Measurements from ENCODE around the gene POLDIP2. TPM values are rescaled to one million over a fixed set of nuclear protein-coding genes. Genes with fewer than 3 reads are reported as not detected.

POLDIP2 gene
- total RNA-seq, 1 experiment from 2014 or later = 82.8 TPM

DNA sequence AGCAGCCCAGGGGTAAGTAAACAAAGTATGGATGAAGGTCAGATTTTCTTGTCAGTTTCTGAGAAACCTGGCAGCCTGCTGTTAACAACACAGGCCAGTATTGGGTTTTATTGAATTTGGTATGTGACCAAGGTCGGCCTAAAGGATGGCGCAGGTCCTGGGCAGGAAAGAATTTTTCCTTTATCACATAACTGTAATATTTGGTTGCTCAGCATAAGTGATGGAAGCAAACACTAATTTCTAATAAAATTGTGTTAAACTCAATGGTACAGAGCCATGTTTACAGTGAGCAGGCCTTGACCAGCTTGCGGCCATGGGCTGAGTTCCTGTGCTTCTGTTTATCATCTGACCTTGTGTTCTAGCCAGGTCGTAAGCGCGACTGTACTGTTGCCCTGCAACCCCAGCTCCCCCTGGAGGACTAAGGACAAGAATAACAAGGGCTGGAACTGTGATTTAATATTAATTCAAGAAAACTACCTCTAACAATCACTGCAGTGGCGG lies 10.5 kb downstream of the POLDIP2 start:
- H3K4me1 ChIP-seq (ENCODE audit: insufficient read depth, low read length) = no peaks in the 10 kb centered on the region
- H3K56ac ChIP-seq (ENCODE audit: insufficient read length, low read depth, low read length) = no peak overlapping the region
- H3K23me2 ChIP-seq (ENCODE audit: insufficient read length, low read depth, low read length, poor library complexity, severe bottlenecking) = no peaks in the 10 kb centered on the region
- H2BK12ac ChIP-seq (ENCODE audit: insufficient read length, low read depth, low read length) = no peak overlapping the region
- WGBS (ENCODE audit: extremely low coverage, insufficient read length, low lambda C conversion rate) = no CpG with 5 or more reads among the region's 7 CpGs
- H3K4ac ChIP-seq (ENCODE audit: low read depth, low read length) = no peak overlapping the region
- no peak overlapping the region for H3K18ac ChIP-seq (ENCODE audit: insufficient read length, low read depth, low read length)
- no peak overlapping the region for H4K5ac ChIP-seq (ENCODE audit: insufficient read length, low read depth, low read length)
- no peak overlapping the region for H3T11ph ChIP-seq (ENCODE audit: low read length)
- no peaks in the 10 kb centered on the region for H3K27me3 ChIP-seq (ENCODE audit: insufficient read depth, low read length)
- H3K9ac ChIP-seq (ENCODE audit: extremely low read depth, insufficient read length, low read length) = no peak overlapping the region
- no peak overlapping the region for H2BK15ac ChIP-seq (ENCODE audit: low read depth, low read length)
- H3K27ac Mint-ChIP-seq = peak overlapping the region in 2 of 3 experiments; percentile 73 to 76; a peak in 3 of 7 replicates
- peak; percentile 49 for DNase-seq
- H3K9me3 Mint-ChIP-seq = no peaks in the 10 kb centered on the region
- TF ChIP-seq, protein P1, sequence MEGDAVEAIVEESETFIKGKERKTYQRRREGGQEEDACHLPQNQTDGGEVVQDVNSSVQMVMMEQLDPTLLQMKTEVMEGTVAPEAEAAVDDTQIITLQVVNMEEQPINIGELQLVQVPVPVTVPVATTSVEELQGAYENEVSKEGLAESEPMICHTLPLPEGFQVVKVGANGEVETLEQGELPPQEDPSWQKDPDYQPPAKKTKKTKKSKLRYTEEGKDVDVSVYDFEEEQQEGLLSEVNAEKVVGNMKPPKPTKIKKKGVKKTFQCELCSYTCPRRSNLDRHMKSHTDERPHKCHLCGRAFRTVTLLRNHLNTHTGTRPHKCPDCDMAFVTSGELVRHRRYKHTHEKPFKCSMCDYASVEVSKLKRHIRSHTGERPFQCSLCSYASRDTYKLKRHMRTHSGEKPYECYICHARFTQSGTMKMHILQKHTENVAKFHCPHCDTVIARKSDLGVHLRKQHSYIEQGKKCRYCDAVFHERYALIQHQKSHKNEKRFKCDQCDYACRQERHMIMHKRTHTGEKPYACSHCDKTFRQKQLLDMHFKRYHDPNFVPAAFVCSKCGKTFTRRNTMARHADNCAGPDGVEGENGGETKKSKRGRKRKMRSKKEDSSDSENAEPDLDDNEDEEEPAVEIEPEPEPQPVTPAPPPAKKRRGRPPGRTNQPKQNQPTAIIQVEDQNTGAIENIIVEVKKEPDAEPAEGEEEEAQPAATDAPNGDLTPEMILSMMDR (conservative IDR thresholded peaks at IDR 0.05) = peak; percentile 51; the same call in 2 of the 3 replicates
- no peaks in the 10 kb centered on the region for H3K27me3 Mint-ChIP-seq (ENCODE audit: low read depth)
- no peaks in the 10 kb centered on the region for H3K79me2 ChIP-seq (ENCODE audit: insufficient read depth, low read length)
- no peaks in the 10 kb centered on the region for H4K20me1 ChIP-seq (ENCODE audit: control insufficient read depth, insufficient read depth, insufficient read length)
- no peak overlapping the region for H2AK5ac ChIP-seq (ENCODE audit: insufficient read length, low read length)
- H3K23ac ChIP-seq (ENCODE audit: insufficient read length, low read depth, low read length) = no peak overlapping the region
- no peak overlapping the region for H3K14ac ChIP-seq (ENCODE audit: insufficient read depth, low read length)
- peaks cover 16 to 17% of the 10 kb centered on the region in 2 experiments for H3K4me1 Mint-ChIP-seq
- no peak overlapping the region; a peak in 1 of 5 replicates for H3K4me3 Mint-ChIP-seq
- H4K8ac ChIP-seq (replicated peaks; ENCODE audit: insufficient read length, low read depth, low read length) = no peak overlapping the region
- no peaks in the 10 kb centered on the region for H3K79me1 ChIP-seq (ENCODE audit: insufficient read depth, low read depth, low read length, poor library complexity, severe bottlenecking)
- no peak overlapping the region for H2AFZ ChIP-seq (ENCODE audit: low read length)
- no peak overlapping the region for H2BK5ac ChIP-seq (ENCODE audit: insufficient read length, low read length)
- H3K36me3 Mint-ChIP-seq (ENCODE audit: insufficient read depth in 1 of 3, low read depth in 3 of 3) = peaks cover 23 to 88% (median 69%) of the 10 kb centered on the region in 3 experiments; a peak in 6 of 7 replicates
- H2BK20ac ChIP-seq (ENCODE audit: low read depth, low read length, poor library complexity, severe bottlenecking) = no peak overlapping the region
- H2BK120ac ChIP-seq (ENCODE audit: low read depth, low read length, poor library complexity, severe bottlenecking) = no peak overlapping the region
- no peak overlapping the region for H3K4me2 ChIP-seq (ENCODE audit: insufficient read depth, insufficient read length, low read length)
- no peaks in the 10 kb centered on the region for H3K9me3 ChIP-seq (ENCODE audit: control insufficient read depth, low read depth, low read length)
- H4K91ac ChIP-seq (ENCODE audit: insufficient read length, low read depth, low read length) = no peak overlapping the region
- H3K27ac ChIP-seq (ENCODE audit: insufficient read length, low read depth, low read length) = no peak overlapping the region
